Lower leg skin (tissue), 4 donors: ENCODE data around the gene ZMYND12. TPM values are rescaled to one million over a fixed set of nuclear protein-coding genes. Genes with fewer than 3 reads are reported as not detected.
"Not testable (repeated sequence)": the region's sequence is repeated elsewhere in the genome, so short reads cannot be mapped to it uniquely, and the experiment has no call there.

ENCODE experiments used
- DNase-seq, 2 donors: peaks; one replicate each; pipeline ENCODE4 v3.0.0-alpha.2; 2019; ENCODE audit warnings: low spot score in 2 of 2
- H3K4me3 ChIP-seq: fragments of 200-600 bp; sonication (generic); 2 replicates; pipeline ENCODE4 v1.5.1; 2017; ENCODE audit warnings: mild to moderate bottlenecking, low read depth; ENCODE audit not compliant: poor library complexity, severe bottlenecking
- CTCF ChIP-seq, 3 donors: fragments of 450-650 bp; IDR thresholded peaks; one replicate each; pipeline ENCODE4 v1.5.1; 2016; ENCODE audit warnings: antibody characterized with exemption in 3 of 3, mild to moderate bottlenecking in 3 of 3, moderate library complexity in 2 of 3
- POLR2A ChIP-seq, 2 donors: fragments of 450-650 bp; IDR thresholded peaks; one replicate each; pipeline ENCODE4 v1.6.1; 2016 to 2017; ENCODE audit warnings: antibody characterized with exemption in 2 of 2, mild to moderate bottlenecking in 1 of 2, moderate library complexity in 1 of 2
- WGBS, 2 donors: methylation state at CpG; one replicate each; pipeline ENCODE4 v1.1.5; 2018; 5-methylcytosine and 5-hydroxymethylcytosine counted together
- intact Hi-C: fragments of 100-400 bp; cut with DNase I; formaldehyde crosslinking; loops from one replicate; pipeline ENCODE4 v1.15.0; 2023; ENCODE audit warnings: low total_unique reads
- total RNA-seq, 4 donors: library from RNA; depleted of rRNA; stranded (reverse); fragments of >200 nt; gene quantifications; one replicate each; pipeline ENCODE4 v1.1.0, GENCODE V29; 2016

Gene ZMYND12
- 1 to 10 TPM in 1 of 4 donors, under 1 TPM in 2, not detected in 1; 0.25 to 8.0 (median 0.42) TPM for total RNA-seq

- intact Hi-C loops = no loop called here
- DNase-seq = peak; percentile 82 to 96
- no peak for TF ChIP-seq POLR2A (IDR thresholded peaks at IDR 0.05)
- TF ChIP-seq CTCF (IDR thresholded peaks at IDR 0.05) = no peak
- 0 to 1% methylated on average over 45 of the region's 66 CpGs for whole genome bisulfite sequencing, 2 donors
- H3K4me3 ChIP-seq = peak within 1 kb of the TSS; percentile 76
Observed at GRCh38 chr1:42456010-42456753, at the start of gene ZMYND12, which contains the start of gene PPCS. Gene ZMYND12 (minus strand): TSS chr1:42456022. CDS start chr1:42455997, 25 bp downstream. Gene PPCS (plus strand): TSS chr1:42456543. CDS start chr1:42456566, 23 bp downstream.

GRCh38 chr1:42504535-42505128 lies 48.8 kb upstream of the ZMYND12 start:
- intact Hi-C loops = no loop called here
- WGBS, 2 donors = 93 to 96% methylated on average over 2 of the region's 2 CpGs
- TF ChIP-seq CTCF (IDR thresholded peaks at IDR 0.05) (no peak), POLR2A (IDR thresholded peaks at IDR 0.05) (no peak)
- no peak for DNase-seq
- H3K4me3 ChIP-seq = no peak overlapping the region

DNA sequence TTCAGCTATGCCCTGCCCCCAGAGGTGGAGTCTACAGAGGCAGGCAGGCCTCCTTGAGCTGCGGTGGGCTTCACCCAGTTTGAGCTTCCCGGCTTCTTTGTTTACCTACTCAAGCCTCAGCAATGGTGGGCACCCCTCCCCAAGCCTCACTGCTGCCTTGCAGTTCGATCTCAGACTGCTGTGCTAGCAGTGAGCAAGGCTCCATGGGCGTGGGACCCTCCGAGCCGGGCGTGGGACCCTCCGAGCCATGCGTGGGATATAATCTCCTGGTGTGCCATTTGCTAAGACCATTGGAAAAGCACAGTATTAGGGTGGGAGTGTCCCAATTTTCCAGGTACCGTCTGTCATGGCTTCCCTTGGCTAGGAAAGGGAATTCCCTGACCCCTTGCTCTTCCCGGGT lies 46.2 kb upstream of the ZMYND12 start:
- H3K4me3 ChIP-seq, DNase-seq, intact Hi-C loops: not testable (repeated sequence)
- 91 to 95% methylated on average over 11 of the region's 11 CpGs for WGBS, 2 donors

DNA sequence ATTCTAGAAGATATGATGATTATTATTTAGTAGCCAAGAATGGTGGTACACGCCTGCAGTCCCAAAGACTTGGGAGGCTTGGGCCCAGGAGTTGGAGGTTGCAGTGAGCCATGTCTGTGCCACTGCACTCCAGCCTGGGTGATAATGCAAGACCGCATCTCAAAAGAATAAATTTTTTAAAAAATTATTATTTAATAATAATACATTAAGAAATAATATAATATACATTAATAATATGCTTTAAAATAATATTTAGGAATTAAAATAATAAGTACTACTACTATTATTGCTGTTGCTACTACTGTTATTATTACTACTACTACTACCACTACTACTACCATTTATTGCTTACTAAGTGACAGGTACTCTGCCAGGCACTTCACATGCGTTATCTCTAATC lies 34.4 kb upstream of the ZMYND12 start:
- intact Hi-C loops = no loop called here
- H3K4me3 ChIP-seq = no peak overlapping the region
- 94 to 98% methylated on average over 3 of the region's 3 CpGs for WGBS, 2 donors
- no peak for DNase-seq
- TF ChIP-seq CTCF (IDR thresholded peaks at IDR 0.05) = no peak
- TF ChIP-seq POLR2A (IDR thresholded peaks at IDR 0.05) = no peak

DNA sequence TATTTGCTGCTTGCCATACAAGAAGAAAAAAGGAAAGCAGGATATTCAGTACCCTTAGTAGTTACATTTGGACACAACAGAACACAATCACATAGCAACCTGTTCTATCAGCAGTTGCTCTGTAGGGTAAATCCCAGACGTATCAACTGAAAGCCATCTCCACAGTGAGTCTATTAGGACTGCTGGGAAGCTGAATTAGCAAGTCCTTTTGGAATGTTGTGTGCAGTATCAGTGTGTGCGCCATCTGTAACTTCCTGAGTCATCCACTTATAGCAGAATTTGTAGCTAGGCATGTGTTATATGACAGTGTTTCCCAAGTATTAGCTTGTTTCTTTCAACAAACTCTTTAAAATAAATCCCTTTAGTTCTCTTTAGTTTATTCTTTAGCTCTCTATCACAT lies 28.6 kb upstream of the ZMYND12 start:
- intact Hi-C loops = no loop called here
- no peak for DNase-seq
- TF ChIP-seq POLR2A (IDR thresholded peaks at IDR 0.05) (no peak), CTCF (IDR thresholded peaks at IDR 0.05) (no peak)
- WGBS, 2 donors = 66 to 71% methylated on average over 2 of the region's 2 CpGs
- H3K4me3 ChIP-seq = no peak overlapping the region

DNA sequence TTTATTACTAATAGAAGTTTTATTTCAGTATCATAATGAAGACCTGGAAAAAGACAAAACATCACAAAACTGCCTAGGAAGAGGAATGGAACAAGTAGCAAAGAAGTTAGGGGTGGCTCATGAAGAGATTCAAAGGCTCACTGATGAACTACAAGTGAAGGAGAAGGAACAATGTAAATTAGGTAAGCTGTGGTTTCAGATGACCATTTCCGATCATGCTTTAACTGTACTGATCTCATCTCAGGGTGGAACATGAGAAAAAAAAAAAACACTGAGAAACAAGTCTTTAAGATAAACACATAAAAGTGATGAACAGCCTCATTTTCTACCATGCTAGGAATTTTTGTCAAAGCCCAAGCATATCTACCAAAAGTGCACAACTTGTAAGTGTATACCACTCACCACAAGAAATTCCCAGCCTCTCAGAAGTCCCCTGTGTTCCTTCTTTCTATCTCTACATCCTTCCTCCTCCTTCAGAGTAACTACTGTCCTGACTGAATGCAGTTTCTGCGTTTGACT lies 26.9 kb upstream of the ZMYND12 start:
- 87 to 88% methylated on average over 2 of the region's 2 CpGs for WGBS, 2 donors
- TF ChIP-seq POLR2A (IDR thresholded peaks at IDR 0.05) (no peak), CTCF (IDR thresholded peaks at IDR 0.05) (no peak)
- intact Hi-C loops = no loop called here
- no peak for DNase-seq
- no peak overlapping the region for H3K4me3 ChIP-seq
